ENCODE data around the gene TTC34. TPM values are rescaled to one million over a fixed set of nuclear protein-coding genes. Genes with fewer than 3 reads are reported as not detected.

Gene TTC34, protein sequence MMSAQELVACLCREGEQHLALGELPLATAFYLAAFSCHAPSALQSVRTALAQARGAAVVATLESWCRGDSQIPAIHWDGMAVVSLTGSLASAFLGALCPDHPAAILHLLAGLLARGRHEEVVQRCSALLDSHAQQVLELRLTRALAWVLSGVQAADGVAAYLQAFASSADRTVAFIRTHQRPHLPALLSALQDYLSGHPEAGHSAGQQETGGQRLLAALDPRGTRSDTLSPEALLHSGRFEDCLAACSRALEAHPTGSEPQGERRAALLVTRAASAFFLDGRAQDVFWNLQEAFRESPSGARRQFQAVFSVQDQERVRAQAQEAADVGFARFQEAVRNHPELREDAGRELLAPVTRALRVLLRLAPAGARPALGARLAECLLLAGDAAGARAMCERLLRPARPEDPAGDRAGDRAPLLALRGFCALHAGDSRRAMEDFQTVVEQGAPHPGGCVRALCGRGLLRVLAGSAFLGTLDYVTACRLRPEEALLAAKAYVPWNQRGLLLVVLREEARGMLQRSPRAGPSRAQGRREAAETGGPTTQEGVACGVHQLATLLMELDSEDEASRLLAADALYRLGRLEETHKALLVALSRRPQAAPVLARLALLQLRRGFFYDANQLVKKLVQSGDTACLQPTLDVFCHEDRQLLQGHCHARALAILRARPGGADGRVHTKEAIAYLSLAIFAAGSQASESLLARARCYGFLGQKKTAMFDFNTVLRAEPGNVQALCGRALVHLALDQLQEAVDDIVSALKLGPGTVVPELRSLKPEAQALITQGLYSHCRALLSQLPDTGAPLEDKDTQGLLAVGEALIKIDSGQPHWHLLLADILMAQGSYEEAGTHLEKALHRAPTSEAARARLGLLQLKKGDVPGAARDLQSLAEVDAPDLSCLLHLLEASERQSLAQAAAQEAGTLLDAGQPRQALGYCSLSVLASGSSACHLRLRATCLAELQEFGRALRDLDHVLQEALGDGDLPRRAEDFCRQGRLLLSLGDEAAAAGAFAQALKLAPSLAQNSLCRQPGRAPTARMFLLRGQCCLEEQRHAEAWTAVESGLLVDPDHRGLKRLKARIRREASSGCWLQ
- under 1 TPM; under 0.01 to 0.52 TPM for total RNA-seq

DNA sequence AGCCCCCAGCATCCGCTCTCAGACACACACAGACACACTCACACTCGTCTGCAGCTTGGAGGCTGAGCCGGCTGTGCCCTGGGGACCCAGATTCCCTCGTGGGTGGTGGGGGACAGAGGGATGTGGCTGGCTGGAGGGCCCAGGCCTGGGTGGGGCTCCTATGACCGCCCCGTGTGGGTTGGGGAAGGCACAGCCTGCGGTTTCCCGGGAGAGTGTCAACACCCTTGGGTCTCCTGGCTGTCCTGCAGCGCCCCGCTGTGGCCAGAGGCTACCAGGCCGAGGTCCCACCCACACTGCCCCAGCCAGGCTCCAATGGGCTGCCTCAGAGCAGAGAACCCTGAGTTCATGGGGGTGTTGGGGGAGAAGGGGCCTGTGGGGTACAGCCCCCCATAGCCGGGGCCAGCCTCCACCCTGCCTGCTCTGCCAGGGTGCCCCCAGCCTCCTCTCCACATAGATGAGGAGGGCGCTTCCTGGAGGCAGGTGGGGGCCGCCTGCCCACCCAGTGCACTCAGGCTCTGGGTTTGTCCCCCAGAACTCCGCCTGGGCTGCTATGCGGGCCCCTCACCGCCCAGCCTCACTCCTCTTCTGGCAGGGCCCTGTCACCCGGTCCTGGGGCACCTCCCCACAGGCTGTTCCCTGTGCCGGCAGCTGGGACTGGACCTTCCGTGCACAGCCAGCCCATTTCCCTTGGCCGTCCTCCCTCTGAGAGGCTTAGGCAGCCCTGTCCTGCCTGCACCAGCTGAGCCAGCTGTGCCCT is at the start of gene TTC34:
TTC34 (minus strand) TSS at position 159 of the 757 bp plus-strand sequence. CDS start 866 bp downstream, outside the sequence.
- H3K27me3 ChIP-seq = peaks cover 0 to 5% of the 10 kb centered on the region in 2 donors
- ATAC-seq = no peak

DNA sequence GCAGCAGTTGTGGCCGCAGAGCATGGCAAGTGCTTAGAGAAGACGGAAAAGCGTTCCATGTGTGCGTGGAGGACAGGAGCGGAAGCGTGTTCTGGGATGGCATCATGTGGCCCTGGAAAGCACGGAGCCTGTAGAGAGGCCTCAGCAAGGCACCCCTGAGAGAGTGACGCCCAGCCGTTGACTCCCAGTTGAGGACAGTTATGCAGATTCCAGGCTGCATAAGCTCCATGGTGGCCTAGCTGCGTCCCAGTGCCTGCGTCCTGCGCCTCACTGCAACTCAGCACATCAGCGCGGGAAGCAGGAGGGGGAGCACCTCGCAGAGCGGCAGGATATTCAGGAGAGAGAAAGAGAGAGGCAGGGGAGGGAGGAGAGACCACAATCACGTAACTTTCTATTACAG is 49.0 kb upstream of the TTC34 start:
- intact Hi-C loops (cut with DNase I) = no loop called here
- Histone ChIP-seq H3K9me3 (no peaks in the 10 kb centered on the region), H3K36me3 (replicated peaks in 1 of 2; ENCODE audit: insufficient read depth in 1 of 2, low read depth in 2 of 2) (no peaks in the 10 kb centered on the region), H3K27me3 (no peaks in the 10 kb centered on the region), H3K27ac (no peak overlapping the region), H3K4me3 (no peak overlapping the region), H3K4me1 (no peaks in the 10 kb centered on the region)
- TF ChIP-seq POLR2A (IDR thresholded peaks at IDR 0.05) = no peak
- TF ChIP-seq, protein P1, sequence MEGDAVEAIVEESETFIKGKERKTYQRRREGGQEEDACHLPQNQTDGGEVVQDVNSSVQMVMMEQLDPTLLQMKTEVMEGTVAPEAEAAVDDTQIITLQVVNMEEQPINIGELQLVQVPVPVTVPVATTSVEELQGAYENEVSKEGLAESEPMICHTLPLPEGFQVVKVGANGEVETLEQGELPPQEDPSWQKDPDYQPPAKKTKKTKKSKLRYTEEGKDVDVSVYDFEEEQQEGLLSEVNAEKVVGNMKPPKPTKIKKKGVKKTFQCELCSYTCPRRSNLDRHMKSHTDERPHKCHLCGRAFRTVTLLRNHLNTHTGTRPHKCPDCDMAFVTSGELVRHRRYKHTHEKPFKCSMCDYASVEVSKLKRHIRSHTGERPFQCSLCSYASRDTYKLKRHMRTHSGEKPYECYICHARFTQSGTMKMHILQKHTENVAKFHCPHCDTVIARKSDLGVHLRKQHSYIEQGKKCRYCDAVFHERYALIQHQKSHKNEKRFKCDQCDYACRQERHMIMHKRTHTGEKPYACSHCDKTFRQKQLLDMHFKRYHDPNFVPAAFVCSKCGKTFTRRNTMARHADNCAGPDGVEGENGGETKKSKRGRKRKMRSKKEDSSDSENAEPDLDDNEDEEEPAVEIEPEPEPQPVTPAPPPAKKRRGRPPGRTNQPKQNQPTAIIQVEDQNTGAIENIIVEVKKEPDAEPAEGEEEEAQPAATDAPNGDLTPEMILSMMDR (IDR thresholded peaks at IDR 0.05) = no peak
- DNase-seq (no peak), ATAC-seq (no peak)
- 51 to 57% methylated on average over 17 of the region's 17 CpGs for WGBS, 2 donors

More for the DNA sequence above, at the start of gene TTC34:
- DNase-seq = peak in 2 of 4 donors; percentile 18 to 19
- Histone ChIP-seq H3K9me3 (no peaks in the 10 kb centered on the region), H3K27ac (no peak within 1 kb of the TSS), H3K4me1 (peaks cover 10% of the 10 kb centered on the region), H3K36me3 (replicated peaks in 1 of 2; ENCODE audit: insufficient read depth in 1 of 2, low read depth in 2 of 2) (no peaks in the 10 kb centered on the region), H3K4me3 (no peak within 1 kb of the TSS)
- 32 to 59% methylated on average over 5 to 20 of the region's 21 CpGs for WGBS, 2 donors
- intact Hi-C loops (cut with DNase I) = no loop called here
- TF ChIP-seq, protein P1 (IDR thresholded peaks at IDR 0.05) = peak in 3 of 7 experiments; percentile 13 to 28 (median 21)
- TF ChIP-seq POLR2A (IDR thresholded peaks at IDR 0.05) = no peak

DNA sequence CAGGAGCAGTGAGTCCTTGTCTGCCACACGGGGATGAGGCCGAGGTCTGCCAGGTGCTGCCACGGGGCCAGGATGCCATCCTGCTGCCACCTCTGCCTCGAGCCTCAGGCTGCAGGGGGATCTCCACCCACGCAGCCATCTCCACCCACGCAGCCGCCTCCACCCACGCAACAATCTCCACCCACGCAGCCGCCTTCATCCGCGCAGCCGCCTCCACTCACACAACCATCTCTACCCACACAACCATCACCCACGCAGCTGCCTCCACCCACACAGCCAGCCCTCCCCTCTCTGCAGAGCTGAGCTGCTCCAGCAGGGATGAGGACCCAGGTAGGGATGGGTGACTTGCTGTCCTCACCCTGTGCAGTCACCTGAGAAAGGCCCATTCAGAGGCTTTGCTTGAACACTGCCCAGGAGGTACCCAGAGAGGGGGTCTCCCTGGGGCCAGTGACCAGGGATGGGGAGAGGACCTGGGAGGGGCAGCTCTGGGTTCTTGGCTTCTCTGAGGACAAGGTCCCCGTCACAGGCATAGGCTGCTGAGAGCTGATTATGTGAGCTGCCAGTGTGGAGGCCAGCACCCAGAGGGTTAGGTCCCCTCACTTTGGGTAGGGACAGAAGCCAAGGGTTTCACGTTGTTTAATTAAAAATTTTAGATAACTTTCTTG is 46.6 kb upstream of the TTC34 start:
- intact Hi-C loops (cut with DNase I) = no loop called here
- no peak overlapping the region for H3K4me3 ChIP-seq

More for the DNA sequence above, 46.6 kb upstream of the TTC34 start:
- WGBS, 2 donors = 58 to 67% methylated on average over 13 to 16 of the region's 16 CpGs
- ATAC-seq = no peak
- H3K27ac ChIP-seq = no peak overlapping the region
- no peaks in the 10 kb centered on the region for H3K4me1 ChIP-seq
- TF ChIP-seq, protein P1 (IDR thresholded peaks at IDR 0.05) = no peak
- no peak for TF ChIP-seq POLR2A (IDR thresholded peaks at IDR 0.05)
- no peak for DNase-seq
- H3K27me3 ChIP-seq = no peaks in the 10 kb centered on the region
- H3K9me3 ChIP-seq = no peaks in the 10 kb centered on the region
- H3K36me3 ChIP-seq (replicated peaks in 1 of 2; ENCODE audit: insufficient read depth in 1 of 2, low read depth in 2 of 2) = no peaks in the 10 kb centered on the region
